Measurements from ENCODE around the gene EYS.

- TF ChIP-seq, protein P1, sequence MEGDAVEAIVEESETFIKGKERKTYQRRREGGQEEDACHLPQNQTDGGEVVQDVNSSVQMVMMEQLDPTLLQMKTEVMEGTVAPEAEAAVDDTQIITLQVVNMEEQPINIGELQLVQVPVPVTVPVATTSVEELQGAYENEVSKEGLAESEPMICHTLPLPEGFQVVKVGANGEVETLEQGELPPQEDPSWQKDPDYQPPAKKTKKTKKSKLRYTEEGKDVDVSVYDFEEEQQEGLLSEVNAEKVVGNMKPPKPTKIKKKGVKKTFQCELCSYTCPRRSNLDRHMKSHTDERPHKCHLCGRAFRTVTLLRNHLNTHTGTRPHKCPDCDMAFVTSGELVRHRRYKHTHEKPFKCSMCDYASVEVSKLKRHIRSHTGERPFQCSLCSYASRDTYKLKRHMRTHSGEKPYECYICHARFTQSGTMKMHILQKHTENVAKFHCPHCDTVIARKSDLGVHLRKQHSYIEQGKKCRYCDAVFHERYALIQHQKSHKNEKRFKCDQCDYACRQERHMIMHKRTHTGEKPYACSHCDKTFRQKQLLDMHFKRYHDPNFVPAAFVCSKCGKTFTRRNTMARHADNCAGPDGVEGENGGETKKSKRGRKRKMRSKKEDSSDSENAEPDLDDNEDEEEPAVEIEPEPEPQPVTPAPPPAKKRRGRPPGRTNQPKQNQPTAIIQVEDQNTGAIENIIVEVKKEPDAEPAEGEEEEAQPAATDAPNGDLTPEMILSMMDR (IDR thresholded peaks at IDR 0.05) = no peak
- TF ChIP-seq POLR2A (IDR thresholded peaks at IDR 0.05) (no peak), POLR2AphosphoS5 (IDR thresholded peaks at IDR 0.05) (no peak)
Observed at GRCh38 chr6:64301307-64302236, 1405.5 kb downstream of the EYS start.

Data from breast epithelium (tissue), 3 donors.